K562 (cell line): ENCODE results near the gene CIAPIN1. TPM values are rescaled to one million over a fixed set of nuclear protein-coding genes. Genes with fewer than 3 reads are reported as not detected.

ENCODE experiments used
- ATAC-seq: fragments of 200-7000 bp; cut with Tn5 transposase; 3 replicates; pipeline ENCODE4 v1.9.1; 2020; ENCODE audit warnings: moderate library complexity
- BruUV-seq: library from RNA; stranded (reverse); fragments of 400-500 nt; replicated peaks from 2 replicates; lab custom pipeline; 2021; lab: Mats Ljungman, UMichigan
- CTCF ChIA-PET: fragments of 300-600 bp; formaldehyde crosslinking; extraction: SDS; loops from one replicate; lab custom pipeline; 2021; ENCODE audit warnings: low intra/inter-chr PET ratio; lab: Yijun Ruan, JAX
- POLR2A ChIA-PET: fragments of 300-600, 350-650 bp; sonication (Branson Sonifier 250); formaldehyde crosslinking; extraction: SDS; loops from one replicate; lab custom pipeline; 2021; ENCODE audit warnings: antibody characterized with exemption, inconsistent platforms; lab: Yijun Ruan, JAX
- DNase-seq, 4 experiments: peaks; one replicate each; pipeline versions ENCODE4 v3.0.0 to v3.0.0-alpha.2; 2011 to 2018; ENCODE audit warnings: low spot score in 3 of 4, mixed read lengths in 3 of 4; ENCODE audit errors: extremely low read depth in 1 of 4
- FAIRE-seq: peaks from 2 replicates; lab custom pipeline; 2011; peaks lifted over from hg19 to GRCh38; lab: Jason Lieb, UNC
- H2AFZ ChIP-seq: 2 replicates; pipeline ENCODE4 v1.6.0; 2011; ENCODE audit warnings: low read depth, low read length, control low read depth, inconsistent platforms
- H3K27ac ChIP-seq: fragments of 200-600 bp; 3 replicates; pipeline ENCODE4 v1.8.0; 2011; ENCODE audit warnings: low read depth, mild to moderate bottlenecking, control low read depth, inconsistent platforms, low read length, moderate library complexity, mixed read lengths; ENCODE audit errors: extremely low read depth
- H3K27me3 ChIP-seq, 2 experiments: fragments of 300-600 bp in 1 of 2; 2 replicates in 1 of 2; 3 replicates in 1 of 2; pipeline versions ENCODE4 v1.6.0 to v1.8.0; 2011; ENCODE audit warnings: inconsistent platforms in 2 of 2, low read length in 2 of 2, mild to moderate bottlenecking in 1 of 2, mixed read lengths in 1 of 2, moderate library complexity in 1 of 2; ENCODE audit not compliant: control insufficient read depth in 2 of 2, insufficient read depth in 2 of 2
- H3K36me3 ChIP-seq: fragments of 300-600 bp; 3 replicates; pipeline ENCODE4 v1.8.0; 2011; ENCODE audit warnings: mild to moderate bottlenecking, low read length, inconsistent platforms; ENCODE audit not compliant: control insufficient read depth, insufficient read depth
- H3K4me1 ChIP-seq, 2 experiments: fragments of 200-600 bp in 1 of 2; replicated peaks in 1 of 2; 2 replicates in 1 of 2; 3 replicates in 1 of 2; pipeline versions ENCODE4 v1.5.1 to v1.8.0; 2011; ENCODE audit warnings: inconsistent platforms in 2 of 2, low read length in 2 of 2, mild to moderate bottlenecking in 1 of 2, mixed read lengths in 1 of 2, moderate library complexity in 1 of 2; ENCODE audit not compliant: control insufficient read depth in 2 of 2, insufficient read depth in 2 of 2
- H3K4me2 ChIP-seq: 2 replicates; pipeline ENCODE4 v1.6.1; 2011; ENCODE audit warnings: low read length, control low read depth, inconsistent platforms, mixed read lengths; ENCODE audit not compliant: insufficient read depth
- H3K4me3 ChIP-seq: fragments of 200-600 bp; sonication (generic), shearing (Covaris generic); 2 replicates; pipeline ENCODE4 v1.5.1; 2016; ENCODE audit warnings: control low read depth, inconsistent platforms
- H3K79me2 ChIP-seq: fragments of 200-600 bp; 3 replicates; pipeline ENCODE4 v1.8.0; 2011; ENCODE audit warnings: low read length, inconsistent platforms; ENCODE audit not compliant: control insufficient read depth, insufficient read depth
- H3K9ac ChIP-seq, 2 experiments: 2 replicates each; pipeline versions ENCODE4 v1.6.0 to v1.6.1; 2011; ENCODE audit warnings: low read depth in 2 of 2, low read length in 2 of 2, control low read depth in 1 of 2, inconsistent platforms in 1 of 2, mild to moderate bottlenecking in 1 of 2, mixed read lengths in 1 of 2; ENCODE audit not compliant: insufficient read depth in 1 of 2
- H3K9me1 ChIP-seq: one replicate; pipeline ENCODE4 v1.6.0; 2011; ENCODE audit warnings: inconsistent platforms, mild to moderate bottlenecking, low read length, moderate library complexity; ENCODE audit not compliant: control insufficient read depth, insufficient read depth
- H3K9me3 ChIP-seq: replicated peaks from 2 replicates; pipeline ENCODE4 v1.5.1; 2011; ENCODE audit warnings: low read depth, low read length, inconsistent platforms; ENCODE audit not compliant: control insufficient read depth, insufficient read depth
- H4K20me1 ChIP-seq: replicated peaks from 2 replicates; pipeline ENCODE4 v1.6.1; 2011; ENCODE audit warnings: low read length, inconsistent platforms, mixed read lengths; ENCODE audit not compliant: control insufficient read depth, insufficient read depth
- CHAMP1 ChIP-seq: fragments of 450-650 bp; IDR thresholded peaks from 2 replicates; pipeline ENCODE4 v1.6.1; 2016; ENCODE audit warnings: mild to moderate bottlenecking
- DNMT1 ChIP-seq: fragments of 450-650 bp; IDR thresholded peaks from 2 replicates; pipeline ENCODE4 v1.6.1; 2016; ENCODE audit warnings: antibody characterized with exemption, mild to moderate bottlenecking
- KLF1 ChIP-seq: fragments of 450-650 bp; IDR thresholded peaks from 2 replicates; pipeline ENCODE4 v1.6.1; 2016; ENCODE audit warnings: missing genetic modification characterization, missing compliant biosample characterization
- MITF ChIP-seq: IDR thresholded peaks from 2 replicates; pipeline ENCODE4 v1.6.1; 2014; ENCODE audit warnings: antibody characterized with exemption
- SAFB ChIP-seq: fragments of 200-400 bp; formaldehyde crosslinking; IDR thresholded peaks from 2 replicates; pipeline ENCODE4 v1.6.1; 2017; ENCODE audit warnings: low read depth, low read length, borderline replicate concordance
- SIN3A ChIP-seq, 2 experiments: fragments of 150-350 bp in 1 of 2; IDR thresholded peaks; 2 replicates each; pipeline ENCODE4 v1.6.1; 2011 to 2016; ENCODE audit warnings: borderline replicate concordance in 2 of 2, low read depth in 2 of 2, low read length in 2 of 2, mild to moderate bottlenecking in 2 of 2, moderate library complexity in 2 of 2; ENCODE audit not compliant: control insufficient read depth in 1 of 2
- SIN3B ChIP-seq: fragments of 450-650 bp; IDR thresholded peaks from 2 replicates; pipeline ENCODE4 v1.6.1; 2017; ENCODE audit warnings: low read depth, mild to moderate bottlenecking, moderate library complexity
- TCFL5 ChIP-seq: fragments of 250-450 bp; sonication (Bioruptor Pico); conservative IDR thresholded peaks from 2 replicates; pipeline ENCODE4 v1.6.1; 2021; ENCODE audit warnings: mild to moderate bottlenecking, moderate library complexity, matching md5 sums
- ZBTB34 ChIP-seq: fragments of 250-450 bp; sonication (Bioruptor Pico); IDR thresholded peaks from 2 replicates; pipeline ENCODE4 v1.8.0; 2021; ENCODE audit warnings: mild to moderate bottlenecking, moderate library complexity
- ZNF77 ChIP-seq: fragments of 250-450 bp; sonication (Bioruptor Pico); IDR thresholded peaks from 2 replicates; pipeline ENCODE4 v1.5.0; 2020
- WGBS: fragments of 100-300 bp; shearing (Covaris generic); methylation state at CpG from one replicate; pipeline ENCODE4 v1.1.6; 2016; ENCODE audit warnings: low coverage, mixed read lengths; ENCODE audit not compliant: insufficient coverage; ENCODE audit errors: missing lambda C conversion rate; 5-methylcytosine and 5-hydroxymethylcytosine counted together
- in situ Hi-C: fragments of 300-500 bp; cut with MboI; formaldehyde crosslinking; loops from 4 replicates; pipeline ENCODE4 v1.15.0; 2018; ENCODE audit warnings: inconsistent platforms, mixed read lengths
- intact Hi-C: fragments of 100-400 bp; cut with micrococcal nuclease; formaldehyde crosslinking; loops from 2 replicates; pipeline ENCODE4 v1.14.2; 2022
- polyA plus RNA-seq, 8 experiments: library from polyadenylated mRNA; depleted of rRNA in 4 of 8; stranded (reverse) in 5 of 8; unstranded in 3 of 8; fragments of >200 nt; fragmentation: Nextera tagmentation in 2 of 8; fragmentation: Illumina TruSeq in 1 of 8; extraction: Ambion mirVana in 2 of 8; extraction: Trizol in 1 of 8; gene quantifications; 2 replicates each; pipeline versions ENCODE4 v1.2.1 to v1.2.3, GENCODE V29; 2011 to 2014; ENCODE audit warnings: inconsistent platforms in 1 of 8, missing spikeins in 1 of 8
- total RNA-seq, 7 experiments: library from RNA; depleted of rRNA in 6 of 7; stranded (reverse); fragments of >200 nt in 6 of 7; fragmentation: Illumina TruSeq in 2 of 7; extraction: Trizol in 2 of 7; gene quantifications; 2 replicates each; pipeline versions ENCODE4 v1.2.1 to v1.2.3, GENCODE V29; 2011 to 2021; ENCODE audit warnings: low replicate concordance in 1 of 7
- TF ChIP-seq, protein P1 (sequence below): fragments of 250-450 bp; sonication (Bioruptor Pico); IDR thresholded peaks from 2 replicates; pipeline ENCODE4 v1.8.0; 2022; ENCODE audit warnings: inconsistent platforms

Gene CIAPIN1
- total and polyA plus RNA-seq, 9 of the 15 experiments (the other 6 are each of a cell fraction or from before 2014, with no cell fraction given): 71.8 to 263 (median 95.7) TPM

DNA sequence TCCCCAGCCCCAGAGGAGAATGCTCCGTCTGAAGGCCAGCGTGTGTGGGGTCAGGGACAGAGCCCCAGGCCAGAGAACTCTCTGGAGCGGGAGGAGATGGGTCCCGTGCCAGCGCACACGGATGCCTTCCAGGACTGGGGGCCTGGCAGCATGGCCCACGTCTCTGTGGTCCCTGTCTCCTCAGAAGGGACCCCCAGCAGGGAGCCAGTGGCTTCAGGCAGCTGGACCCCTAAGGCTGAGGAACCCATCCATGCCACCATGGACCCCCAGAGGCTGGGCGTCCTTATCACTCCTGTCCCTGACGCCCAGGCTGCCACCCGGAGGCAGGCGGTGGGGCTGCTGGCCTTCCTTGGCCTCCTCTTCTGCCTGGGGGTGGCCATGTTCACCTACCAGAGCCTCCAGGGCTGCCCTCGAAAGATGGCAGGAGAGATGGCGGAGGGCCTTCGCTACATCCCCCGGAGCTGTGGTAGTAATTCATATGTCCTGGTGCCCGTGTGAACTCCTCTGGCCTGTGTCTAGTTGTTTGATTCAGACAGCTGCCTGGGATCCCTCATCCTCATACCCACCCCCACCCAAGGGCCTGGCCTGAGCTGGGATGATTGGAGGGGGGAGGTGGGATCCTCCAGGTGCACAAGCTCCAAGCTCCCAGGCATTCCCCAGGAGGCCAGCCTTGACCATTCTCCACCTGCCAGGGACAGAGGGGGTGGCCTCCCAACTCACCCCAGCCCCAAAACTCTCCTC, 64.5 kb downstream of the CIAPIN1 start (continued):
- no peak for TF ChIP-seq CHAMP1

DNA sequence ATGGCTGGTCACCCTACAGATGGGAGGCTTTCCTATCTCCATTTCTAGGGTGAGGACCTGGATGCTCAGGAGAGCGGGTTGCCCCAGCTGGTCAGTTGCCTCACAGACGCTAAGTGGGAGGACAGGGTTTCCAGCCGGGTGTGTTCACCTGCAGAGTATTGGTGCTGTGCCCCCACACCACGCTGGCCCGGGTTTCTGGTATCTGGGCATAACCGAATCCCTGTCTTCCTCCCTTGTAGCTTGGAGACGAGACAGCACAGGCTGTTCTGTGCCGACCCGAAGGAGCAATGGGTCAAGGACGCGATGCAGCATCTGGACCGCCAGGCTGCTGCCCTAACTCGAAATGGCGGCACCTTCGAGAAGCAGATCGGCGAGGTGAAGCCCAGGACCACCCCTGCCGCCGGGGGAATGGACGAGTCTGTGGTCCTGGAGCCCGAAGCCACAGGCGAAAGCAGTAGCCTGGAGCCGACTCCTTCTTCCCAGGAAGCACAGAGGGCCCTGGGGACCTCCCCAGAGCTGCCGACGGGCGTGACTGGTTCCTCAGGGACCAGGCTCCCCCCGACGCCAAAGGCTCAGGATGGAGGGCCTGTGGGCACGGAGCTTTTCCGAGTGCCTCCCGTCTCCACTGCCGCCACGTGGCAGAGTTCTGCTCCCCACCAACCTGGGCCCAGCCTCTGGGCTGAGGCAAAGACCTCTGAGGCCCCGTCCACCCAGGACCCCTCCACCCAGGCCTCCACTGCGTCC, 65.2 kb downstream of the CIAPIN1 start:
- H4K20me1 ChIP-seq: 0 out of 2 replicates have a peak, but pooled peaks cover 3% of the 10 kb centered on the region
- ChIA-PET POLR2A (interaction anchor here (0.6 to 0.9 kb wide), 3 partner anchors 8 to 188 kb away, joined by 3 read pairs; no protein-coding TSS in a partner anchor), CTCF (no interaction called here)
- DNase-seq (no peak), ATAC-seq (no peak), FAIRE-seq (no peak)
- H2AFZ ChIP-seq: no peak overlapping the region
- H3K79me2 ChIP-seq: no peaks in the 10 kb centered on the region
- peaks cover 24 to 71% of the 10 kb centered on the region in 2 experiments; a peak in 4 of 5 replicates for H3K27me3 ChIP-seq
- BruUV-seq: no TSS peak
- peak overlapping the region in 1 of 2 experiments; percentile 61; a peak in 2 of 4 replicates for H3K9ac ChIP-seq
- no peak overlapping the region for H3K4me3 ChIP-seq
- H3K27ac ChIP-seq: no peak overlapping the region
- no peaks in the 10 kb centered on the region for H3K9me3 ChIP-seq
- intact Hi-C loops: no loop called here
- H3K4me1 ChIP-seq: peaks cover 0 to 10% of the 10 kb centered on the region in 2 experiments; a peak in 2 of 5 replicates
- H3K4me2 ChIP-seq: no peak overlapping the region
- no peaks in the 10 kb centered on the region for H3K9me1 ChIP-seq
- in situ Hi-C loops: no loop called here
- 2% methylated on average over 32 of the region's 35 CpGs for WGBS
- no peaks in the 10 kb centered on the region for H3K36me3 ChIP-seq
- TF ChIP-seq SIN3B (no peak), SAFB (no peak), ZBTB34 (no peak), KLF1 (no peak), SIN3A (IDR thresholded peaks at IDR 0.05; ENCODE audit: borderline replicate concordance in 2 of 2, control insufficient read depth in 1 of 2, low read depth in 2 of 2, low read length in 2 of 2) (no peak), TCFL5 (CRISPR knock-in tag) (no peak), MITF (no peak), DNMT1 (no peak), ZNF77 (CRISPR knock-in tag) (no peak)
- TF ChIP-seq, protein P1, sequence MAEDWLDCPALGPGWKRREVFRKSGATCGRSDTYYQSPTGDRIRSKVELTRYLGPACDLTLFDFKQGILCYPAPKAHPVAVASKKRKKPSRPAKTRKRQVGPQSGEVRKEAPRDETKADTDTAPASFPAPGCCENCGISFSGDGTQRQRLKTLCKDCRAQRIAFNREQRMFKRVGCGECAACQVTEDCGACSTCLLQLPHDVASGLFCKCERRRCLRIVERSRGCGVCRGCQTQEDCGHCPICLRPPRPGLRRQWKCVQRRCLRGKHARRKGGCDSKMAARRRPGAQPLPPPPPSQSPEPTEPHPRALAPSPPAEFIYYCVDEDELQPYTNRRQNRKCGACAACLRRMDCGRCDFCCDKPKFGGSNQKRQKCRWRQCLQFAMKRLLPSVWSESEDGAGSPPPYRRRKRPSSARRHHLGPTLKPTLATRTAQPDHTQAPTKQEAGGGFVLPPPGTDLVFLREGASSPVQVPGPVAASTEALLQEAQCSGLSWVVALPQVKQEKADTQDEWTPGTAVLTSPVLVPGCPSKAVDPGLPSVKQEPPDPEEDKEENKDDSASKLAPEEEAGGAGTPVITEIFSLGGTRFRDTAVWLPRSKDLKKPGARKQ (CRISPR knock-in tag): no peak
